Sciatic nerve (tissue), 2 donors: ENCODE results near the gene CD1D. TPM values are rescaled to one million over a fixed set of nuclear protein-coding genes. Genes with fewer than 3 reads are reported as not detected.
"Not testable (repeated sequence)": the region's sequence is repeated elsewhere in the genome, so short reads cannot be mapped to it uniquely, and the experiment has no call there.

Source experiments
- ATAC-seq: fragments of 200-7000 bp; cut with Tn5 transposase; one replicate; pipeline ENCODE4 v1.9.1; 2020; ENCODE audit warnings: mild to moderate bottlenecking, moderate library complexity
- DNase-seq: peaks from one replicate; pipeline ENCODE4 v3.0.0-alpha.2; 2020; ENCODE audit warnings: low spot score
- intact Hi-C: fragments of 100-400 bp; cut with DNase I; formaldehyde crosslinking; loops from one replicate; pipeline ENCODE4 v1.14.2; 2022
- total RNA-seq: library from RNA; stranded (reverse); fragmentation: NEBNext Ultra II Directional; extraction: Animal tissue kit (Norgen Biotek cat#: 25700); gene quantifications from one replicate; pipeline ENCODE4 v1.2.1, GENCODE V29; 2021
- donor health status: DM: no; HTN: no; CAD: no.
- donor health status: DM: no; HTN: no; CAD: no.

CD1D gene
- total RNA-seq, 1 donor from 2014 or later = 1.1 TPM

DNA sequence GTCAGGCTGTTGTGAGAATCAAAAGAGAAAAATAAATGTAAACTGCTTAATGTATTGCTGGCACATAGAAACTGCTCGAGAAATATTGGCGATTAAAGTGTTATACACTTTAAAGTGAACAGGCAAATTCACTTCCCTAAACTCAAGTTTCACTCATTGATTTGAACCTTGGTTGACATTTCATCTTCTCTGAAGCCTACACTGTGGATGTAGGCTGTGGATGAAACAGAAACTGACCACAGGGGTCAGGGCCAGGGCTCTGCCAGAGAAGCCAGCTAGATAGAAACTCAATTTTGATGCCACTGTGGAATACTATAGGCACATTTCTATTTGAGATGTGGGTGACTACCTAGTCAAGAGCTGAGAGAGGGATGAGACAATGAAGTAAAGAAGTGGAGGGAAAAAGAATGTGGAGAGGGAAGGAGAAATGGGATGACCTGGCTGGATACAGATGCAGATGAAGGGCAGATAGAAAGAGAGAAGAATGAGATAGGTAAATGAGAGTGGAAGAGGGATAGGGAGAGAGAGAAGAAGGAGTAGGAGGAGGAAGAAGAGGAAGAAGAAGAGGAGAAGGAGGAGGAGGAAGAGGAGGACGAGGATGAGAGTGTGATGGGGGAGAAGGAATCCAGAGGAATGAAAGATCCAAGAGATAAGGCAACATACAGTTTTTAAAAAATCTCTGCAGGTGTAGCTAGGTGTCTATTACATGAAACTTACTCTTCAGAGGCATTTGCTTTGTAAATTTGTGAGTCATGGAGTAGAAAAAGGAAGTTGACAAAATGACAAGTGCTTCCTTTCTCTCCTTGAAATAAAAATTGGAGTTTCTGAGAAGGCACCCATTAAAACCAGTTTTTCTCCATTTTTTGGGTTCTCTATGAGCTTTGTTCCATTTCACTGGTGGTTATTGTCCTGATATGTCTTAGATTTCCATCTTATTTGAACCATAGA, 17.4 kb upstream of the CD1D start:
- ATAC-seq (no peak), DNase-seq (no peak)
- intact Hi-C loops = no loop called here

DNA sequence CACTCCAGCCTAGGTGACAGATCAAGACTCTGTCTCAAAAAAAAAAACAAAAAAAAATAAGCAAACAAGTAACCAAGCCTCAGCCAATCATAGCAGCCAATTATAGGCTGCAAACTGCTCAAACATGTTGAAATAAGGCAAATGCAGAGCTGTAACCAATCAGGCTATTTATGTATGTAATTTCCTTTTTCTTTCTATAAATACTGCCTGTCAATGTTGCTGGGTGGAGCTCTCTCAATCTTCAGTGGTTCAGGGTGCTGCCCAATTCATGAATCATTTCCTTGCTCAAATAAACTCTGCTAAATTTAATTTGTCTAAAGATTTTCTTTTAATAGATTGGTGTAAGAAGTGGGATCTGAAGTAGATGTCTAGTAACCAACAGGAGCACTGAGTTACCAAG, 11.6 kb upstream of the CD1D start:
- intact Hi-C loops = no loop called here
- ATAC-seq (no peak), DNase-seq (no peak)

DNA sequence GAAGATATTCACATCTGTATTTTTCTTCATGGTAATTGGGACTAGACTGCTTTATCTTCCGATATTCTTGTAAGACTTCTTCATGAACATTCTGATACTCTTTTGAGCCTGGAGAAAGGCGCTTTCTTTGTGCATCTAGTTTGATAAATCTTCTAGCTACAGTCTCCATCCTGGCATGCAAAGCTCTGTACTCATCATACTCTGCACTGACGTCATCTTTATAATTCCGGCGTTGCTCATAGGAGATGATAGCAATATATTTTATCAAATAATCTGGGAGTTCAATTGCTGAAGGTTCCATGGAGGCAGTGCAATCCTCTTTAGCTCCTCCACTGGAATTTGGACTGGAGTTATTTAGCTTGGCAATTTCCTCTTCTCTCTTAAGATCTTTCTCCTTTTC, 4.8 kb upstream of the CD1D start:
- intact Hi-C loops, DNase-seq, ATAC-seq: not testable (repeated sequence)

- no peak for ATAC-seq
- intact Hi-C loops = no loop called here
- no peak for DNase-seq
Measured at GRCh38 chr1:158176399-158176798, 4.3 kb upstream of the CD1D start.

DNA sequence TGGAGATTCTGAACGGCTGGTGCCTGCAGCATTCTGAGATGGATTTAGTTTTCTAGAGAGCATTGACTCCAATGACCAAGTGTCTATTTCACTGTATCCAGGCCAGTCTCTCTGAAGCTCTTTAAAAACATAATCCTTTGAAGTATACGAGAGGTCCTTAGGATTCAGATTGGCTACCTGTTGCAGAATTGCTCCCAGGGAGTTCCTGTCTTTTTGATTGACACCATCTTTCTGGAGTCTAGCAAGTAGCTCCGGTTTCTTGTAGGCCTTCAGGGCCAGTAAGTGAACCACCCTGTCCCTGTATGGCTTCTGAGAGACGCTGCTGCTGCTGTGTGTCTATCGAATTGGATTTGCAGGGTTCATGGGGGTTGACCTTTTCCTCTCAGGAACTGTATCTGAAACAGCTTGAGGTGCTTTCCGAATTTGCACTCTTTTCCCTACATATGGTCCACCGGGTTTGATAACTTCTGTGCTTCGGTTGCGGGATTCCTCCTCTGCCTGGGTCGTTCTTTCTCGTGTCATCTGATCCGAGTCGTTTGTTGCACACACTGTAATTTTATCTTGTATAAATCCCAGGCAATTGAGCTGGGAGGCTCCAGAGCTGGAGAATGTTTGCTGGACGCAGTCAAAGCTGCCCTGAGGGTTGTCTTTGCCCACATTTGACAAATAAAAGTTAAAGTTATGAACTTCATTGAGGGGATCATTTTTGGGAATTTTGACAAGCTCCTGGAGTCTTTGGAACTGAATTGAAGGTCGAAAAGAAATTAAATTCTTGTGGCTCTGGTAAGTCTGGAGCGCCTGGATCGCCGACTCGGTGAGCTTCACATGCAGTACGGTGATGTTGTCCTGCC, 3.6 kb upstream of the CD1D start:
- intact Hi-C loops, ATAC-seq: not testable (repeated sequence)

GRCh38 chr1:158177700-158178450, 2.8 kb upstream of the CD1D start:
- DNase-seq = peak; percentile 94
- ATAC-seq = peak; percentile 96
- intact Hi-C loops = no loop called here

More for the DNA sequence above, 3.6 kb upstream of the CD1D start:
- not testable (repeated sequence) for DNase-seq

- DNase-seq (no peak), ATAC-seq (no peak)
- intact Hi-C loops = no loop called here
Measured at GRCh38 chr1:158179301-158180041, 1.2 kb upstream of the CD1D start.

DNA sequence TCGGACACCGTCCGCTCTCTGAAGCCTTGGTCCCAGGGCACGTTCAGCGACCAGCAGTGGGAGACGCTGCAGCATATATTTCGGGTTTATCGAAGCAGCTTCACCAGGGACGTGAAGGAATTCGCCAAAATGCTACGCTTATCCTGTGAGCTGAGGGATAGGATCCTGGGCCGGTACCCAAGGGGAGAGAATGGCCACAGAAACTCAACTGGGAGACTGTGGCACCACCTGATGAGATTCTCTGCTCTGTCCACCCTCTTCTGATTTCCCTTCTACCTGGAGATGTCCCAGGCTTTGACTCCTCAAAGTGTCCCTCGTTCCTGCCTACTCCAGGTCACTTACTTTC, 855 bp downstream of the CD1D start:
- intact Hi-C loops = no loop called here
- DNase-seq (no peak), ATAC-seq (peak; percentile 19)

GRCh38 chr1:158185770-158186169, 5.1 kb downstream of the CD1D start:
- DNase-seq (no peak), ATAC-seq (no peak)
- intact Hi-C loops = no loop called here

DNA sequence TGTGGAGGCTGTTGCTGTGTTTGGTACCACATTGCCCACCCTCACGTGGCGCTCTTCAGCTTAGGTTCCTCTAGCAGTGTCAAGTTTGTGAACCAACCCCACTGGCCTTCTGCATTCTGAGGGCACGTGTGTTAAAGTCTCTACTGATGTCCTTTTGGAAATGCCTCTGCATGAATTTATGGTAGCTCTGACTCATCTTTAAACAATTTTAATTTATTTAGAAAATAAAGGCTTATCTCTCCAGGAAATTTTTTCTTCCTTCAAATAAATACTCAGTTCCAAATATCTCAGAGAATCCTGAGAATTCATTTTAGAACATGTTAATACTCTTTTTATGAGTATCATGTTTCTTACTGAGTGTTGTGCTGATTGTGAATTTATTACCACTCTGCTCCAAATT, 5.5 kb downstream of the CD1D start:
- DNase-seq (no peak), ATAC-seq (no peak)
- intact Hi-C loops = no loop called here

DNA sequence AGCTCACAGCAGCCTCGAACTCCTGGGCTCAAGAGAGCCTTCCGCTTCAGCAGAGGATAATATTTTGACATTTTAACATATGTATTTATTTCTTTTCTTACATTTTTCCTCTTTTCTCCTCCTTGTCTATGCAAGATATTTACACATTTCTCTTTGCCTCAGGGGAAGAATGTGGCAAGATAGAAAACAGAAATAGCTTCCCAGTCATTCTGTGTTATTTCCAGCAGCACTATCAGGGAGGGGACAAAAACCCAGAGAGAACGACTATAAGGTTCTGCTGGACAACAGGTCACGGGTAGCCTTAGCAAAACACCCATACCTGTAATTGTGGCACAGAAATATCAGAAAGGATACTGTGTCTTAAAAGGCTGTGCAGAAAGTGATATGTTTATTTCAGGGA, 7.9 kb downstream of the CD1D start:
- no peak for ATAC-seq
- intact Hi-C loops = no loop called here

DNA sequence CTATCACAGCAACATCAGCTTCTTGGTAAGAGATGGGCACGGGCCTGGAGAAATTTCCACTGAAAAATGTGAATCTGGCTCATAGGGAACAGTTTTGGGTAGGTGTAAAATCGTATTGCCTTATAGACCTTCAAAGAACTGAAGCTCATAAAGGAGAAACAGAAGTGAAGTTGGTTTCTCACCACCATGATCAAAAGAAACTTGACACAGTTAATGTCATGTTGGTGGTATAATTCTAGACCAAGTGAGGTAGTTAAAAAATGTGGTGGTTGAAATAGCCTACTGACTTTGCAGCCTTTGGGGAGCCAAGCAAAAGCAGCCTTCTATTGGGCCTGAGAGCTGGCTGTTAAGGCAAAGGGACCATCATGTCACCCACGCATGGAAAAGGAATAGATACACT, 8.9 kb downstream of the CD1D start:
- DNase-seq (no peak), ATAC-seq (no peak)
- intact Hi-C loops = no loop called here

More for the DNA sequence above, 7.9 kb downstream of the CD1D start:
- DNase-seq = no peak

DNA sequence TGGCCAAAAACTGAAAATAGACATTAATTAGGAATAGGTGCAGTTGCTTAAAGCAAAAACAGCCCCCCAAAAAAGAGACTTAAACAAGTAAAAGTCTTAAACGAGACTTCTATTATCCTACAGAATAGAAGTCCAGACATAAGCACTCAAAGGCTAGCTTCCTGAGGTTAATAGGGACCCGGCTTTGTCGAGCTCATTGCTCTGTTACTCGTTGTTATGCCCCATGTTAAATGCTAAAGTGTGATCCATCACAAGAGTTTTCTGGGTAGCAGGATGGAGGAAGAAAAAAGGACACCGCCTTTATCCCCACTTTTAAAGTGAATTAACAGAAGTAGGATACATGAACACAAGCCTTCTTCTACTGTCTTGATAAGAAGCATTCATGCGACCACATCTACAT, 10.6 kb downstream of the CD1D start:
- DNase-seq (no peak), ATAC-seq (no peak)
- intact Hi-C loops = no loop called here

GRCh38 chr1:158196461-158196860, 15.8 kb downstream of the CD1D start:
- ATAC-seq (no peak), DNase-seq (no peak)
- intact Hi-C loops = no loop called here

- ATAC-seq (no peak), DNase-seq (no peak)
- intact Hi-C loops = no loop called here
Measured at GRCh38 chr1:158199849-158200248, 19.2 kb downstream of the CD1D start.

GRCh38 chr1:158200527-158200926, 19.8 kb downstream of the CD1D start:
- no peak for ATAC-seq
- intact Hi-C loops = no loop called here
- DNase-seq = no peak

DNA sequence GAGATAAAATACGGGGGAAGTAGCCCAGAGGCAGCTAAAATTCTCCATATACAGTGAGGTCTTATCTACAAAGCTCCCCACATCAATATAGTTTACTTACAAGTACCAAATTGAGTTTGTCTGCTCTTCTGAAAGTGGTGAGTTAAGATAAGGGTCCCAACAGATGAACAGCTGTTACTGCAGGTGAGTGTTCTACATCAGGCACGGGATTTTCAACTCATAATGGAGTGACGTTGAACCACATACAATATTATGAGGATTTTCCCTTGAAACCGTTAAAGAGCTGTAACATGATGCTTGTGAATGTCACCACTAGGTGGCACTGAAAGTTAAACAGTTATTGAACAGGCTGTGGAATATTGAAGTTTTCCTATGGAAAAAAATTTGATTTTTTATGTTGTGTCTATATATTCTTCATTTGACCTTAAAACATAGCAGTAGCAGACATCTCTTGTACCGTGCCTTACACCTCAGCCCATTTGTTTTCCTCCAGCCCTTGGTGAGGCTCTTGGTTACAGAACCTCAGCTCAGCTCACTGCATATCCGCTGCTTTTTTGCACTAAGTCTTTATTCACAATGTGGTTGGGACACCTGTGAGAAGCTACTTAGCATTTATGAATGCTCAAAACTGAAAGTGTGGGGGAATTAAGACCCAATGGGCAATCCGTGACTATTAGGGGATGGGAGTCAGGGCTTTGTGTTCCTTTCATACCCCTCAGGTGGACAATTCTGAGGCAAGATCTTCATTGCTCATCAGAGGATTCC, 23.2 kb downstream of the CD1D start:
- intact Hi-C loops = no loop called here
- DNase-seq (no peak), ATAC-seq (peak; percentile 81)

DNA sequence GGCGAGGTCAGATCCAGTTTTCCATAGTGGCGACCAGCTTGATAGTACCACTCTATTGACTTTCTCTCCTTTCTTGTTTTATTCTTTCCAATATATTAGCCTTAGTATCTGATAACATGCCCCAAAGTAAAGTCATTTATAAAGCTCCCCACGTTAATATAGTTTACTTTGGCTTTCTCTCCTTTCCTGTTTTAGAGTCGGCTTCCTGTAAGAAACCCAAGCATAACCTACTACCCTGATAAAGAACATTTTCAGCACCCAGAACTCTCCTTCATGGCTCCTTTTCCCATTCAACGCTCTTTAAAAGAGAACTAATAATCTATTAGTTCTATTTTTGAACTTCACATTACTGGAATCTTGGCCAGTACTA, 23.7 kb downstream of the CD1D start:
- intact Hi-C loops = no loop called here
- ATAC-seq = no peak
- no peak for DNase-seq
